ENCODE data around the gene FGFRL1.

GRCh38 chr4:1002631-1003251 is 8.7 kb upstream of the FGFRL1 start:
- no peak for TF ChIP-seq CTCF (IDR thresholded peaks at IDR 0.05)
- no peak for TF ChIP-seq POLR2A (IDR thresholded peaks at IDR 0.05)

Data from right lobe of liver (tissue), 4 donors.